ENCODE data around the gene ADCY5.

ADCY5 gene

DNA sequence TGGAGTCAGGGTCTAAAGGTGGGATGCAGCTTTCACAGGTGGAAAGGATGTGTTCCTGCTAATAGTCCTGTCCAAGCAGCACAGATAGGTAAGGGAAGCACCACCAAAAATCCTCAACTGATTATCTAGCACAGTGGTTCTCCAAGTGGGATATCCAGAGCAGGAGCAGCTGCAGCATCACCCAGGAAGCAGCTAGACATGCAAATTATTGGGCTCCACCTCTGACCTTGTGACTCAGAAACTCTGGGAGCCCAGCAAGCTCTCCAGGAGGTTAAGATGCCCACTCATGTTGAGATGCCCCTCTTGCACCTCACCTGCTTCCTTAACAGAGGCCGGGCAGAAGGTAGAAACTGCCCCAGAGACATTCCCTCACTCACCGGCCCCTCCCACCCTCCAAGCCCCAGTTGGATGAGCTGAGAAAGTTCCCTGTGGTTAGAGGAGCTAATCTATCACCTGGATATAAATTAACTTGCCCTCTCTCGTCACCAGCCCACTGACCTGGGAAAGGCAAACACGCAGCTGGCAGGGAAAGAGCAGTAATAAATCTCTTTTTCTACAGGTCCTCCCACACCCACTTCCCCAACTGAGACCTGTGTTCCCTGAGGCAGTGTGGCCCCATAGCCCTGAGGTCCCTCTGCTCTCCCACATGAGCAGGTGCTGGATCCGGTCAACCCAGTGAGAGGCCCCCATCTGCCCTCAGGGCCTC lies 39.3 kb downstream of the ADCY5 start:
- DNase-seq (ENCODE audit: low read depth), result no peak
- no peak for TF ChIP-seq CTCF (conservative IDR thresholded peaks at IDR 0.05; ENCODE audit: low read depth, low read length)
- no peak overlapping the region for H3K4me3 ChIP-seq (ENCODE audit: low read length)

GRCh38 chr3:123406598-123406997 lies 42.3 kb downstream of the ADCY5 start:
- TF ChIP-seq CTCF (conservative IDR thresholded peaks at IDR 0.05; ENCODE audit: low read depth, low read length), result no peak
- H3K4me3 ChIP-seq (ENCODE audit: low read length), result no peak overlapping the region
- no peak for DNase-seq (ENCODE audit: low read depth)

GRCh38 chr3:123405936-123406510 lies 42.9 kb downstream of the ADCY5 start:
- no peak overlapping the region for H3K4me3 ChIP-seq (ENCODE audit: low read length)
- DNase-seq (ENCODE audit: low read depth), result no peak
- TF ChIP-seq CTCF (conservative IDR thresholded peaks at IDR 0.05; ENCODE audit: low read depth, low read length), result no peak

- no peak overlapping the region for H3K4me3 ChIP-seq (ENCODE audit: low read length)
- TF ChIP-seq CTCF (conservative IDR thresholded peaks at IDR 0.05; ENCODE audit: low read depth, low read length), result no peak
- no peak for DNase-seq (ENCODE audit: low read depth)
Observed at GRCh38 chr3:123405021-123405420, 43.9 kb downstream of the ADCY5 start.

GRCh38 chr3:123404391-123404790 lies 44.5 kb downstream of the ADCY5 start:
- TF ChIP-seq CTCF (conservative IDR thresholded peaks at IDR 0.05; ENCODE audit: low read depth, low read length), result no peak
- no peak for DNase-seq (ENCODE audit: low read depth)
- no peak overlapping the region for H3K4me3 ChIP-seq (ENCODE audit: low read length)

GRCh38 chr3:123401836-123402530 lies 46.9 kb downstream of the ADCY5 start:
- no peak for TF ChIP-seq CTCF (conservative IDR thresholded peaks at IDR 0.05; ENCODE audit: low read depth, low read length)
- H3K4me3 ChIP-seq (ENCODE audit: low read length), result no peak overlapping the region
- no peak for DNase-seq (ENCODE audit: low read depth)
